ENCODE measurements around the gene TRIP10.

The TRIP10 gene

GRCh38 chr19:6779206-6779605 lies 39.7 kb downstream of the TRIP10 start:
- Histone ChIP-seq H3K27ac (ENCODE audit: low read length) (no peak overlapping the region), H3K4me1 (ENCODE audit: control insufficient read depth, insufficient read depth, low read length) (peaks cover 2% of the 10 kb centered on the region), H3K9me3 (ENCODE audit: control insufficient read depth in 2 of 2, low read length in 2 of 2) (no peaks in the 10 kb centered on the region), H3K36me3 (ENCODE audit: control insufficient read depth in 2 of 2, insufficient read depth in 2 of 2, low read length in 2 of 2) (no peaks in the 10 kb centered on the region), H3K27me3 (ENCODE audit: control insufficient read depth in 1 of 2, insufficient read depth in 2 of 2, low read length in 2 of 2) (peaks cover 0 to 2% of the 10 kb centered on the region in 2 donors), H3K4me3 (ENCODE audit: low read length in 2 of 2) (no peak overlapping the region), H3K9ac (ENCODE audit: low read length in 2 of 2) (no peak overlapping the region)

- Histone ChIP-seq H3K9me3 (ENCODE audit: control insufficient read depth in 2 of 2, low read length in 2 of 2) (no peaks in the 10 kb centered on the region), H3K27me3 (ENCODE audit: control insufficient read depth in 1 of 2, insufficient read depth in 2 of 2, low read length in 2 of 2) (peaks cover 0 to 9% of the 10 kb centered on the region in 2 donors), H3K36me3 (ENCODE audit: control insufficient read depth in 2 of 2, insufficient read depth in 2 of 2, low read length in 2 of 2) (no peaks in the 10 kb centered on the region), H3K4me1 (ENCODE audit: control insufficient read depth, insufficient read depth, low read length) (no peaks in the 10 kb centered on the region), H3K4me3 (ENCODE audit: low read length in 2 of 2) (no peak overlapping the region), H3K9ac (ENCODE audit: low read length in 2 of 2) (no peak overlapping the region), H3K27ac (ENCODE audit: low read length) (no peak overlapping the region)
These were observed 47.9 kb downstream of the TRIP10 start for GRCh38 chr19:6787393-6787792.

- Histone ChIP-seq H3K27ac (ENCODE audit: low read length) (no peak overlapping the region), H3K36me3 (ENCODE audit: control insufficient read depth in 2 of 2, insufficient read depth in 2 of 2, low read length in 2 of 2) (no peaks in the 10 kb centered on the region), H3K9me3 (ENCODE audit: control insufficient read depth in 2 of 2, low read length in 2 of 2) (no peaks in the 10 kb centered on the region), H3K4me3 (ENCODE audit: low read length in 2 of 2) (no peak overlapping the region), H3K4me1 (ENCODE audit: control insufficient read depth, insufficient read depth, low read length) (no peaks in the 10 kb centered on the region), H3K27me3 (ENCODE audit: control insufficient read depth in 1 of 2, insufficient read depth in 2 of 2, low read length in 2 of 2) (peaks cover 0 to 11% of the 10 kb centered on the region in 2 donors), H3K9ac (ENCODE audit: low read length in 2 of 2) (no peak overlapping the region)
These were observed 49.4 kb downstream of the TRIP10 start for GRCh38 chr19:6788896-6789295.

DNA sequence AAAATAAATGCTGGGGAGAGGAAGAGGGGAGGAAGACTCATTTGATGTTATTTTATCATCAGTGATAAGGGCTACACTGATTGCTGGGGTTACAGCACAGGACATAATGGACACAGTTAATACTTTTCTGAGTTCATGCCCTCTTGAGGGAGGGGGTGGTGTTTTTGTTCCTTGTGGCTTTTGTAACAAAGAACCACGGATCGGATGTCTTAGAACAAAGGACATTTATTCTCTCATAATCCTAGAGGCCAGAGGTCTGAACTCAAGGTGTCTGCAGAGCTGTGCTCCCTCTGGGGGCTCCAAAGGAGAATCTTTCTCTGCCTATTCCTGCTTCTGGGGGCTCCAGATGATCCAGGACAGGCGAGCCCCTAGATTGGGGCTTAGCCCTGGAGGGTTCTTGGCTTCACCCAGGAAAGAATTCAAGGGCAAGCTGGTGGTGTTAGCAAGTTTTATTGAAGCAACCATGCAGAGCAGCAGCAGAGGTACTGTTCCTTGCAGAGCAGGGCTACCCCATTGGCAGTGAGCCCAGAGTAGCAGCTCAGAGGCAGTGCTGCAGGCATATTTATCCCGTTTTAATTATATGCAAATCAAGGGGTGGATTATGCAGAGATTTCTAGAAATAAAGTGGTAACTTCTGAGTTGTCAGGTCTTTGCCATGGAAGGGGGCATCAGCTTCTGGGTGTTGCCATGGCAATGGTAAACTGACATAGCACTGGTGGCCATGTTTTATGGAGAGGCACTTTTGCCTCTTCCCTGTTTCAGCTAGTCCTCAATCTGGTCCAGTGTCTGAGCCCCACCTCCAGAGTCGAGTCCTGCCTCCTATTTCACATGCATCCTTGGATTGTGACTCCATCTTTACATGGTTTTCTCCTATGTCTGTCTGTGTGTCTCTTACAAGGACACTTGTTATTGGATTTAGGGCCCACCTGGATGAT lies 51.0 kb downstream of the TRIP10 start:
- Histone ChIP-seq H3K4me3 (ENCODE audit: low read length in 2 of 2) (no peak overlapping the region), H3K36me3 (ENCODE audit: control insufficient read depth in 2 of 2, insufficient read depth in 2 of 2, low read length in 2 of 2) (no peaks in the 10 kb centered on the region), H3K4me1 (ENCODE audit: control insufficient read depth, insufficient read depth, low read length) (no peaks in the 10 kb centered on the region)

GRCh38 chr19:6791237-6791636 lies 51.8 kb downstream of the TRIP10 start:
- Histone ChIP-seq H3K9me3 (ENCODE audit: control insufficient read depth in 2 of 2, low read length in 2 of 2) (peaks cover 4 to 10% of the 10 kb centered on the region in 2 donors), H3K27me3 (ENCODE audit: control insufficient read depth in 1 of 2, insufficient read depth in 2 of 2, low read length in 2 of 2) (peaks cover 0 to 8% of the 10 kb centered on the region in 2 donors), H3K4me1 (ENCODE audit: control insufficient read depth, insufficient read depth, low read length) (no peaks in the 10 kb centered on the region), H3K9ac (ENCODE audit: low read length in 2 of 2) (no peak overlapping the region), H3K27ac (ENCODE audit: low read length) (no peak overlapping the region), H3K36me3 (ENCODE audit: control insufficient read depth in 2 of 2, insufficient read depth in 2 of 2, low read length in 2 of 2) (no peaks in the 10 kb centered on the region), H3K4me3 (ENCODE audit: low read length in 2 of 2) (no peak overlapping the region)

More for the DNA sequence above, 51.0 kb downstream of the TRIP10 start:
- no peak overlapping the region for H3K9ac ChIP-seq (ENCODE audit: low read length in 2 of 2)
- H3K9me3 ChIP-seq (ENCODE audit: control insufficient read depth in 2 of 2, low read length in 2 of 2): peaks cover 4 to 10% of the 10 kb centered on the region in 2 donors
- no peak overlapping the region for H3K27ac ChIP-seq (ENCODE audit: low read length)
- peaks cover 0 to 8% of the 10 kb centered on the region in 2 donors for H3K27me3 ChIP-seq (ENCODE audit: control insufficient read depth in 1 of 2, insufficient read depth in 2 of 2, low read length in 2 of 2)

DNA sequence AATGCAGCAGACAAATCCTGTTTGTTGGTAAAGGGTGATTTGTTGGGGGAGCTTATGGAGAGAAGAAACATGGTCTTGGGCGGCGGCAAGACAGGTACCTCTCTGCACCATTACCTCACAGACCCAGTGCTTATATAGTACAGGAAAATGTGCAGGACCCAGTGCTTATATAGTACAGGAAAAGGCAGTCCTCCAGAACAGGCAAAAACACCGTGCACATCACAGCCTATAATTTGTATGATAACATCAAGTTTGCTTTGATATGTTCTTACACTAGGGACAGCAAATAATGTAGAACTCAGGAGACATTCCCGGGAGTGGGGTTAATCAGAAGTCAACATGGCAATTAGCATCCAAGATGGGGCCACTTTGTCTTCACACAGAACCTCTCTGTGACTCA lies 53.9 kb downstream of the TRIP10 start:
- no peak overlapping the region for H3K9ac ChIP-seq (ENCODE audit: low read length in 2 of 2)
- peaks cover 0 to 9% of the 10 kb centered on the region in 2 donors for H3K27me3 ChIP-seq (ENCODE audit: control insufficient read depth in 1 of 2, insufficient read depth in 2 of 2, low read length in 2 of 2)
- no peak overlapping the region for H3K27ac ChIP-seq (ENCODE audit: low read length)
- peaks cover 4 to 10% of the 10 kb centered on the region in 2 donors for H3K9me3 ChIP-seq (ENCODE audit: control insufficient read depth in 2 of 2, low read length in 2 of 2)
- H3K36me3 ChIP-seq (ENCODE audit: control insufficient read depth in 2 of 2, insufficient read depth in 2 of 2, low read length in 2 of 2): no peaks in the 10 kb centered on the region
- H3K4me3 ChIP-seq (ENCODE audit: low read length in 2 of 2): no peak overlapping the region
- H3K4me1 ChIP-seq (ENCODE audit: control insufficient read depth, insufficient read depth, low read length): no peaks in the 10 kb centered on the region

- Histone ChIP-seq H3K27ac (ENCODE audit: low read length) (no peak overlapping the region), H3K9me3 (ENCODE audit: control insufficient read depth in 2 of 2, low read length in 2 of 2) (peaks cover 4 to 10% of the 10 kb centered on the region in 2 donors), H3K36me3 (ENCODE audit: control insufficient read depth in 2 of 2, insufficient read depth in 2 of 2, low read length in 2 of 2) (no peaks in the 10 kb centered on the region), H3K9ac (ENCODE audit: low read length in 2 of 2) (no peak overlapping the region), H3K4me3 (ENCODE audit: low read length in 2 of 2) (no peak overlapping the region), H3K27me3 (ENCODE audit: control insufficient read depth in 1 of 2, insufficient read depth in 2 of 2, low read length in 2 of 2) (peaks cover 0 to 9% of the 10 kb centered on the region in 2 donors), H3K4me1 (ENCODE audit: control insufficient read depth, insufficient read depth, low read length) (no peaks in the 10 kb centered on the region)
These were observed 54.5 kb downstream of the TRIP10 start for GRCh38 chr19:6793973-6794372.

DNA sequence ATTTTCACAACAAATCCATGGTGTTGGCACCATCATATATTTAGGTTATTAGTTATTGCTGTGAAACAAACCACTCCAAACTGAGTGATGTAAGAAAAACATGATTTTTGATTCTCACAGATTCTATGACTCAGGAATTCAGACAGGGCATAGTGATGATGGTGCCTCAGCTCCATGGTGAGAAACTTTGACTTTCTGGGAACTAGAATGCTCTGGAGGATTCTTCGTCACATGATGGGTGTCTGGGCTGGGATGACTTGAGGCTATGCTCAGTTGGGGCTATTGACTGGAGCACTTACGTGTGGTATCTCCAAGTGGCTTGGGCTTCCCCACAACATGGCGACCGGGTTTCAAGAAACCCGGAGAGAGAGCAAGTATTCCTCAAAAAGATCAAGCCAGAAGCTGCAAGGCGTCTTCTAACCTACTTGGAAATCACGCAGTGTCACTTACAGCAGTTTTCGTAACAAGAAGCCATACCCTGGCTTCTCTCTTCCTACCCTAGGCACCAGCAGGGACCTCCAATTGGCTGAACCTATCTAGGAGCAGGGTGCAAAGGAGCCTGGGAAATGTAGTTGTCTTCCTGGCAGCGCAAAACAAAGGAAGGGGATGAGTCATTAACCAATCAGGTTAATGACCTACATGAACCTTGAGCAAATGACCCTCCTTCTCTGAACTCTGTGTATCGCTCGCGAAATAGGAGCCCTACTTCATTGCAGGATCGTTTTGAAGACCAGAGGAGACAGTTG lies 55.4 kb downstream of the TRIP10 start:
- Histone ChIP-seq H3K27ac (ENCODE audit: low read length) (no peak overlapping the region), H3K4me3 (ENCODE audit: low read length in 2 of 2) (no peak overlapping the region), H3K9ac (ENCODE audit: low read length in 2 of 2) (no peak overlapping the region), H3K27me3 (ENCODE audit: control insufficient read depth in 1 of 2, insufficient read depth in 2 of 2, low read length in 2 of 2) (peaks cover 0 to 9% of the 10 kb centered on the region in 2 donors), H3K36me3 (ENCODE audit: control insufficient read depth in 2 of 2, insufficient read depth in 2 of 2, low read length in 2 of 2) (no peaks in the 10 kb centered on the region), H3K4me1 (ENCODE audit: control insufficient read depth, insufficient read depth, low read length) (no peaks in the 10 kb centered on the region), H3K9me3 (ENCODE audit: control insufficient read depth in 2 of 2, low read length in 2 of 2) (peaks cover 4 to 10% of the 10 kb centered on the region in 2 donors)

GRCh38 chr19:6796278-6796677 lies 56.8 kb downstream of the TRIP10 start:
- Histone ChIP-seq H3K4me3 (ENCODE audit: low read length in 2 of 2) (no peak overlapping the region), H3K27ac (ENCODE audit: low read length) (no peak overlapping the region), H3K9me3 (ENCODE audit: control insufficient read depth in 2 of 2, low read length in 2 of 2) (peaks cover 4 to 10% of the 10 kb centered on the region in 2 donors), H3K36me3 (ENCODE audit: control insufficient read depth in 2 of 2, insufficient read depth in 2 of 2, low read length in 2 of 2) (no peaks in the 10 kb centered on the region), H3K4me1 (ENCODE audit: control insufficient read depth, insufficient read depth, low read length) (peaks cover 3% of the 10 kb centered on the region), H3K9ac (ENCODE audit: low read length in 2 of 2) (no peak overlapping the region), H3K27me3 (ENCODE audit: control insufficient read depth in 1 of 2, insufficient read depth in 2 of 2, low read length in 2 of 2) (peaks cover 0 to 8% of the 10 kb centered on the region in 2 donors)

- Histone ChIP-seq H3K9me3 (ENCODE audit: control insufficient read depth in 2 of 2, low read length in 2 of 2) (peaks cover 4 to 10% of the 10 kb centered on the region in 2 donors), H3K4me3 (ENCODE audit: low read length in 2 of 2) (no peak overlapping the region), H3K9ac (ENCODE audit: low read length in 2 of 2) (no peak overlapping the region), H3K4me1 (ENCODE audit: control insufficient read depth, insufficient read depth, low read length) (peaks cover 3% of the 10 kb centered on the region), H3K27me3 (ENCODE audit: control insufficient read depth in 1 of 2, insufficient read depth in 2 of 2, low read length in 2 of 2) (peaks cover 6 to 10% of the 10 kb centered on the region in 2 donors), H3K27ac (ENCODE audit: low read length) (no peak overlapping the region), H3K36me3 (ENCODE audit: control insufficient read depth in 2 of 2, insufficient read depth in 2 of 2, low read length in 2 of 2) (no peaks in the 10 kb centered on the region)
These were observed 58.2 kb downstream of the TRIP10 start for GRCh38 chr19:6797646-6798045.

All from stomach smooth muscle (tissue), 2 donors.